Mammary epithelial cell (primary cell): ENCODE data around the gene TSPAN18.

Experiments
- EZH2 ChIP-seq: IDR thresholded peaks from 2 replicates; pipeline ENCODE4 v1.6.1; 2012; ENCODE audit warnings: low read length, inconsistent platforms, borderline replicate concordance
- TF ChIP-seq, protein P1 (sequence below), 2 donors: IDR thresholded peaks in 1 of 2; conservative IDR thresholded peaks in 1 of 2; 2 replicates each; pipeline ENCODE4 v1.5.1; 2011 to 2012; ENCODE audit warnings: inconsistent platforms in 2 of 2, low read length in 2 of 2, mild to moderate bottlenecking in 2 of 2, control low read depth in 1 of 2, low read depth in 1 of 2; ENCODE audit not compliant: insufficient read depth in 1 of 2; ENCODE audit errors: extremely low read depth in 1 of 2

- TF ChIP-seq, protein P1, sequence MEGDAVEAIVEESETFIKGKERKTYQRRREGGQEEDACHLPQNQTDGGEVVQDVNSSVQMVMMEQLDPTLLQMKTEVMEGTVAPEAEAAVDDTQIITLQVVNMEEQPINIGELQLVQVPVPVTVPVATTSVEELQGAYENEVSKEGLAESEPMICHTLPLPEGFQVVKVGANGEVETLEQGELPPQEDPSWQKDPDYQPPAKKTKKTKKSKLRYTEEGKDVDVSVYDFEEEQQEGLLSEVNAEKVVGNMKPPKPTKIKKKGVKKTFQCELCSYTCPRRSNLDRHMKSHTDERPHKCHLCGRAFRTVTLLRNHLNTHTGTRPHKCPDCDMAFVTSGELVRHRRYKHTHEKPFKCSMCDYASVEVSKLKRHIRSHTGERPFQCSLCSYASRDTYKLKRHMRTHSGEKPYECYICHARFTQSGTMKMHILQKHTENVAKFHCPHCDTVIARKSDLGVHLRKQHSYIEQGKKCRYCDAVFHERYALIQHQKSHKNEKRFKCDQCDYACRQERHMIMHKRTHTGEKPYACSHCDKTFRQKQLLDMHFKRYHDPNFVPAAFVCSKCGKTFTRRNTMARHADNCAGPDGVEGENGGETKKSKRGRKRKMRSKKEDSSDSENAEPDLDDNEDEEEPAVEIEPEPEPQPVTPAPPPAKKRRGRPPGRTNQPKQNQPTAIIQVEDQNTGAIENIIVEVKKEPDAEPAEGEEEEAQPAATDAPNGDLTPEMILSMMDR (conservative IDR thresholded peaks at IDR 0.05 in 1 of 2, IDR thresholded peaks at IDR 0.05 in 1 of 2; ENCODE audit: extremely low read depth in 1 of 2, insufficient read depth in 1 of 2, low read depth in 1 of 2, low read length in 2 of 2) = no peak
- TF ChIP-seq EZH2 = no peak
Measured at GRCh38 chr11:44713022-44713421, 13.7 kb upstream of the TSPAN18 start.
